ENCODE measurements around the gene MCM3AP. TPM values are rescaled to one million over a fixed set of nuclear protein-coding genes. Genes with fewer than 3 reads are reported as not detected.

The MCM3AP gene
- total RNA-seq, 1 donor: 60.9 TPM

GRCh38 chr21:46191686-46192575 lies 93.5 kb downstream of the MCM3AP start:
- H3K4me3 ChIP-seq (ENCODE audit: low read depth, low read length): no peak overlapping the region
- no peak for DNase-seq (ENCODE audit: low read depth)
- TF ChIP-seq CTCF (IDR thresholded peaks at IDR 0.05; ENCODE audit: insufficient read depth, low read depth, low read length): no peak

GRCh38 chr21:46191257-46191685 lies 94.1 kb downstream of the MCM3AP start:
- DNase-seq (ENCODE audit: low read depth): peak; percentile 81
- TF ChIP-seq CTCF (IDR thresholded peaks at IDR 0.05; ENCODE audit: insufficient read depth, low read depth, low read length): no peak
- H3K4me3 ChIP-seq (ENCODE audit: low read depth, low read length): no peak overlapping the region

- no peak for TF ChIP-seq CTCF (IDR thresholded peaks at IDR 0.05; ENCODE audit: insufficient read depth, low read depth, low read length)
- no peak overlapping the region for H3K4me3 ChIP-seq (ENCODE audit: low read depth, low read length)
- no peak for DNase-seq (ENCODE audit: low read depth)
Measured at GRCh38 chr21:46190491-46191131, 94.8 kb downstream of the MCM3AP start.

GRCh38 chr21:46189959-46190490 lies 95.4 kb downstream of the MCM3AP start:
- no peak for TF ChIP-seq CTCF (IDR thresholded peaks at IDR 0.05; ENCODE audit: insufficient read depth, low read depth, low read length)
- no peak for DNase-seq (ENCODE audit: low read depth)
- H3K4me3 ChIP-seq (ENCODE audit: low read depth, low read length): no peak overlapping the region

DNA sequence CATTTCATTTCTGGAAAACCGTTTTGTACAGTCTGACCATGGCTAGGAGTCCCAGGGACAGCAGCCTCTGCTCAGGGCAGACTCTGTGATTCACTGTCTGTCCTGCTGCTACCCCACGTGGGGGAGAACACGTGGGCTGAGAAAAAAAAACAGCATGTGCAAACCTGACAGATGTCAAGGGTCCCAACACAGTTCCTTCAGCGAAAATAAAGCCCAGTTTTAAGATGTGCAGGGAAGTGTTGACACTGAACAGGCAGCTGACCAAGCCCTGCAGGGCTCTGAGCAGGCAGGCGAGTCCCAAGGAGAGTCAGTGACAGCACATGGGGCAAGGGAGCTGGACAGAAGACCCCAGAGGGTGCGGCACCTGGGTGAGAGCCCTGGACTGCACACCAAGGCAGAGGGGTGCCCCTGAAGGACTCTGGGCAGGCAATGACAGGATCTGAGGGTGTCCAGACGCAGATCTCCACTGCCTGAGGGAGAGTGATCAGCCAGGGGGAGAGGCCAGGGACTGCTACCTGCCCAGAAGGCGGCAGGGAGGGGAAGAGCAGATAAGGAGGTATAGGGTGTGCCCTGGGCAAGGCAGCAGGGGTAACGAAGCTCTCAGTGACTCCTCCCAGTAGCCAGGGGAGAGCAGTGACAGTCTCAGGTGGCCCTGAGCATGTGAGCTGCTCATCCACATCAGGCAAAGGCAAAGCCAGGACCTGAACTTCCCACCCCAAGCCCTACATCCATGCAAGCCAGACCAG lies 96.0 kb downstream of the MCM3AP start:
- peak; percentile 65 for DNase-seq (ENCODE audit: low read depth)
- no peak for TF ChIP-seq CTCF (IDR thresholded peaks at IDR 0.05; ENCODE audit: insufficient read depth, low read depth, low read length)
- no peak overlapping the region for H3K4me3 ChIP-seq (ENCODE audit: low read depth, low read length)

All from fibroblast of villous mesenchyme (primary cell).